CD4-positive, alpha-beta T cell treated with Interleukin-4 for 4 hours (primary cell): ENCODE measurements around the gene ZNF649.
"Not testable (repeated sequence)": the region's sequence is repeated elsewhere in the genome, so short reads cannot be mapped to it uniquely, and the experiment has no call there.

Experiments used
- DNase-seq: peaks from one replicate; pipeline ENCODE4 v3.0.0-alpha.2; 2020

ZNF649 gene

GRCh38 chr19:51904331-51905165 is at the start of gene ZNF649:
ZNF649 (minus strand) TSS chr19:51905017; CDS start chr19:51900107, 4,910 bp downstream.
- peak; percentile 83 for DNase-seq

- DNase-seq: no peak
Observed at GRCh38 chr19:51948975-51949374, 44.2 kb upstream of the ZNF649 start.

GRCh38 chr19:51946602-51947001 is 41.8 kb upstream of the ZNF649 start:
- no peak for DNase-seq

GRCh38 chr19:51944798-51945552 is 40.2 kb upstream of the ZNF649 start:
- no peak for DNase-seq

GRCh38 chr19:51938936-51939335 is 34.1 kb upstream of the ZNF649 start:
- DNase-seq: no peak

- no peak for DNase-seq
Observed at GRCh38 chr19:51931921-51932320, 27.1 kb upstream of the ZNF649 start.

GRCh38 chr19:51927859-51928258 is 23.0 kb upstream of the ZNF649 start:
- DNase-seq: no peak

- DNase-seq: peak; percentile 90
Observed at GRCh38 chr19:51926784-51927741, 22.2 kb upstream of the ZNF649 start, which contains the start of gene ZNF613. ZNF613 (plus strand) TSS chr19:51927472; CDS start chr19:51936221, 8,749 bp downstream.

GRCh38 chr19:51926426-51926783 is 21.6 kb upstream of the ZNF649 start:
- no peak for DNase-seq

- DNase-seq: no peak
Observed at GRCh38 chr19:51921949-51922348, 17.1 kb upstream of the ZNF649 start.

GRCh38 chr19:51919606-51920005 is 14.8 kb upstream of the ZNF649 start:
- DNase-seq: no peak

GRCh38 chr19:51916167-51916566 is 11.3 kb upstream of the ZNF649 start:
- no peak for DNase-seq

- no peak for DNase-seq
Observed at GRCh38 chr19:51915324-51915867, 10.6 kb upstream of the ZNF649 start.

- not testable (repeated sequence) for DNase-seq
Observed at GRCh38 chr19:51907981-51908380, 3.2 kb upstream of the ZNF649 start.

GRCh38 chr19:51906108-51906507 is 1.3 kb upstream of the ZNF649 start:
- DNase-seq: not testable (repeated sequence)

GRCh38 chr19:51905639-51906038 is 822 bp upstream of the ZNF649 start:
- not testable (repeated sequence) for DNase-seq

- no peak for DNase-seq
Observed at GRCh38 chr19:51905206-51905605, 389 bp upstream of the ZNF649 start.

- no peak for DNase-seq
Observed at GRCh38 chr19:51903192-51903591, 1.6 kb downstream of the ZNF649 start.

- DNase-seq: no peak
Observed at GRCh38 chr19:51901860-51902259, 3.0 kb downstream of the ZNF649 start.

- no peak for DNase-seq
Observed at GRCh38 chr19:51891193-51891747, 13.5 kb downstream of the ZNF649 start.

- DNase-seq: no peak
Observed at GRCh38 chr19:51889934-51890333, 14.9 kb downstream of the ZNF649 start.
